Pancreas (tissue), 10 donors: ENCODE data around the gene NTMT2. TPM values are rescaled to one million over a fixed set of nuclear protein-coding genes. Genes with fewer than 3 reads are reported as not detected.

ENCODE experiments used
- ATAC-seq, 4 donors: fragments of 200-7000 bp; cut with Tn5 transposase; one replicate each; pipeline versions ENCODE4 v1.8.0 to v1.9.1; 2020; ENCODE audit warnings: mild to moderate bottlenecking in 4 of 4, moderate library complexity in 4 of 4
- DNase-seq, 6 donors: peaks; one replicate each; pipeline ENCODE4 v3.0.0-alpha.2; 2020
- FAIRE-seq: peaks from 2 replicates; lab custom pipeline; 2012; peaks lifted over from hg19 to GRCh38; lab: Jason Lieb, UNC
- H3K27ac ChIP-seq, 4 donors: fragments of 200-600 bp; sonication (generic); 1 replicate in 3 of 4; 2 replicates in 1 of 4; pipeline versions ENCODE4 v1.5.0 to v1.8.0; 2020
- H3K27me3 ChIP-seq, 4 donors: fragments of 200-600 bp; one replicate each; pipeline ENCODE4 v1.8.0; 2021
- H3K36me3 ChIP-seq, 3 donors: fragments of 200-600 bp; sonication (generic) in 1 of 3; one replicate each; pipeline versions ENCODE4 v1.5.0 to v1.8.0; 2020 to 2021
- H3K4me1 ChIP-seq, 3 donors: fragments of 200-600 bp; one replicate each; pipeline ENCODE4 v1.8.0; 2021
- H3K4me3 ChIP-seq, 4 donors: fragments of 200-600 bp; sonication (generic) in 2 of 4; one replicate each; pipeline versions ENCODE4 v1.5.0 to v1.8.0; 2020 to 2021
- H3K9me3 ChIP-seq, 4 donors: fragments of 200-600 bp; one replicate each; pipeline ENCODE4 v1.8.0; 2021
- CTCF ChIP-seq, 4 donors: fragments of 200-600 bp; sonication (generic) in 3 of 4; IDR thresholded peaks; one replicate each; pipeline versions ENCODE4 v1.5.0 to v1.8.0; 2021; ENCODE audit warnings: antibody characterized with exemption in 4 of 4
- WGBS, 2 donors: extraction: QIAGEN DNeasy Blood & Tissue Kit; methylation state at CpG; one replicate each; pipeline ENCODE4 v1.1.7; 2013; 5-methylcytosine and 5-hydroxymethylcytosine counted together
- intact Hi-C, 3 donors: fragments of 100-400 bp; cut with DNase I; formaldehyde crosslinking; loops; one replicate each; pipeline versions ENCODE4 v1.11.1 to v1.14.2; 2022
- polyA plus RNA-seq, 2 donors: library from polyadenylated mRNA; stranded (reverse); fragments of 200-250 nt; gene quantifications; one replicate each; pipeline ENCODE4 v1.2.3, GENCODE V29; 2013
- total RNA-seq, 6 donors: library from RNA; stranded (reverse); fragmentation: NEBNext Ultra II Directional in 4 of 6; extraction: Animal tissue kit (Norgen Biotek cat#: 25700) in 4 of 6; gene quantifications; one replicate each; pipeline versions ENCODE4 v1.2.1 to v1.2.4, GENCODE V29; 2021 to 2023
- donor health status: healthy with polysubstance abuse.
- donor health status: DM: no; HTN: no; CAD: no; lungs with moderate emphysema.
- donor health status: DM: no; HTN: no; CAD: no.
- donor health status: control.
- donor health status: control.
- donor health status: Bipolar disorder and iron deficiency.
- donor health status: DM: yes; HTN: yes; CAD: no.
- donor health status: DM: no; HTN: no; CAD: no.
- donor health status: DM: no; HTN: no; CAD: no.
- donor health status: DM: yes; HTN: yes; CAD: no.

The NTMT2 gene
- total and polyA plus RNA-seq, 8 donors = not detected

- DNase-seq = no peak
- no peaks in the 10 kb centered on the region for H3K4me1 ChIP-seq
- no peak overlapping the region for H3K27ac ChIP-seq
- no peaks in the 10 kb centered on the region for H3K27me3 ChIP-seq
- no peaks in the 10 kb centered on the region for H3K36me3 ChIP-seq
- WGBS, 2 donors = 54 to 60% methylated on average over 3 of the region's 3 CpGs
- ATAC-seq = no peak
- intact Hi-C loops = no loop called here
- no peak for TF ChIP-seq CTCF (IDR thresholded peaks at IDR 0.05)
- H3K9me3 ChIP-seq = no peaks in the 10 kb centered on the region
- FAIRE-seq = no peak
- no peak overlapping the region for H3K4me3 ChIP-seq
Measured at GRCh38 chr1:170210142-170210541, 64.4 kb downstream of the NTMT2 start.

GRCh38 chr1:170213596-170213995 lies 67.8 kb downstream of the NTMT2 start:
- H3K9me3 ChIP-seq = no peaks in the 10 kb centered on the region
- no peak overlapping the region for H3K4me3 ChIP-seq
- TF ChIP-seq CTCF (IDR thresholded peaks at IDR 0.05) = no peak
- intact Hi-C loops = no loop called here
- H3K36me3 ChIP-seq = no peaks in the 10 kb centered on the region
- no peak overlapping the region for H3K27ac ChIP-seq
- peak in 1 of 6 donors; percentile 8 for DNase-seq
- no peaks in the 10 kb centered on the region for H3K4me1 ChIP-seq
- H3K27me3 ChIP-seq = no peaks in the 10 kb centered on the region
- 71 to 77% methylated on average over 6 of the region's 6 CpGs for WGBS, 2 donors
- no peak for FAIRE-seq
- ATAC-seq = no peak

DNA sequence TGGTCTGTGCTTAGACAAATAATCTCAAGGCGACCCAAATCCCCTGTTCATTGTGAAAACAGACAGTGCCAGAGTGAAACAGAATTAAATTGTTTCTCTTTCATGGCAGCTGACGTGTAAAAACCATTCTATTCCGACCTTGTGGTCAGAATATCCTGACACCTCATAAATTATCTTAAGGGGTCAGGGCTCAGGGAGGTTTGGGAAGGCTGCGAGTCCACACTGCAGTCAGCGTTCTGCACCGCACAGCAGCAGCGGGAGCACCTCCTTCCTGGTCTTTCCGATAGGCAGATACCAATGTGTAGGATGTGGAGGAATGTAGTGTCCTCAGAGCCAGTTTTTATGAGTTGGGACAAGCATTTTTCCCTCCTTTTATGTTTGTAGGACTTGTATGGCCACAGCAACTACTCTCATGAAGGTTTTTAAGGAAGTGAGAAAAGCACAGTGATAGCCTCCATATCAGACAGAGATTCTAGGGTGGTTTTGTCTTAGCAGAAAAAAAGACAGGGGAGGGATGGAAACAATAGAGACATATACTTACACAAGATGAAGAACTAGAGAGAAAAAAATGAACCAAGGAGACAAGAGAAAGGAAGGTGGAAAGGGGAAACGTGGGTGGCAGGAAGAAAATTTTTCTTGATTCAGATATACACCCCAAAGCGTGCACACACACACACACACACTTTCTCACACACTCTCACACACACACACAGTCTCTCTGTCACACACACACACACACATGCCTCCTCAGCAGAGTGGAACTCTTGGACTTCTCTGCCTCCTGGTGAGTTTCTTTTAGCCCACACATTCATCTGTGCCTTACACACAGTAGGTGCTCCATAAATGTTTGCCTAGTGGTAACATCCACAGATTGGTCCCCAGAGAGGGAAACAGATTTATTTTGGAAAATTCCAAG lies 68.6 kb downstream of the NTMT2 start:
- no peak for TF ChIP-seq CTCF (IDR thresholded peaks at IDR 0.05)
- Histone ChIP-seq H3K27ac (no peak overlapping the region), H3K4me3 (no peak overlapping the region), H3K9me3 (no peaks in the 10 kb centered on the region), H3K36me3 (no peaks in the 10 kb centered on the region), H3K27me3 (no peaks in the 10 kb centered on the region), H3K4me1 (no peaks in the 10 kb centered on the region)
- FAIRE-seq = no peak
- WGBS, 2 donors = 53 to 64% methylated on average over 10 of the region's 10 CpGs
- intact Hi-C loops = no loop called here
- DNase-seq = peak in 1 of 6 donors; percentile 19
- no peak for ATAC-seq

DNA sequence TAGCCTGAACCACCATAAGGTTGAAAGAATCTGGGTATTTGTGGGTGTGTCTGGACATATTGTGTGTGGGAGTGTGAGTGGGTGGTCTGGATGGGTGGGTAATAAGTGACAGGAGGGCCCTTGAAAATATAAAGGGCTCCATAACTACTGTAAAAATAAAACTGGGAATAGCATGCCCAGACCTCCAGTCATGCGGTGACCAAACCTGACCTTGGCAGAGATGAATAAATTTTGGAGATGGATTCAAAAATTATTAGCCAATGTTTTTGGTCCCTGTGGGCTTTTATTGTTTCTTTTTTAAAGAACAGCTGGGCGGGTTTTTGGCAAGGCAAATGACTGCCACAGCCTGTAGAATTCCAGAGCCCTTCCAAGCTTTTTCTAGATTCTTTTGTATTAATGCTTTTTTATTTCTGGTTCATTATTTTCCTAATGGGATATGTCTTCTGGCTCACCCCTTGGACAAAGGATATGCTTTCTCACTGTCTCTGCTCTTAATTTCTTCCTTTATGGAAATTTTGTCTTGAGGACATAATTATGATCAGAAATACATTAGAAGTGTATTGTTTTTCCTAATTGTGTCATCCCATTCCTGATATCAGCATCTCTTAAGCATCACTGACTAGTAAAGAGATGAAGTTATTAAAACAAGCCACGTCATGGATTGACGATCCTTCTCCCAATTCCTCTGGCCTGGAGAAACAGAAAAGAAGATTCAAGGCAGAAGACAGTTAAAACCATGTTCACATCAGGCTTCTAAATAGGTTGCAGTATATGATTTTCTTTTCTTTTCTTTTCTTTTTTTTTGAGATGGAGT lies 69.5 kb downstream of the NTMT2 start:
- Histone ChIP-seq H3K27me3 (no peaks in the 10 kb centered on the region), H3K27ac (no peak overlapping the region), H3K36me3 (no peaks in the 10 kb centered on the region), H3K4me3 (no peak overlapping the region), H3K9me3 (no peaks in the 10 kb centered on the region), H3K4me1 (no peaks in the 10 kb centered on the region)
- intact Hi-C loops = no loop called here
- FAIRE-seq = no peak
- no peak for TF ChIP-seq CTCF (IDR thresholded peaks at IDR 0.05)
- WGBS, 2 donors = 48 to 58% methylated on average over 4 of the region's 4 CpGs
- peak in 1 of 4 donors; percentile 25 for ATAC-seq
- DNase-seq = no peak
